HG02970 (cell line): ENCODE results near the gene NPIPB2.
"Not testable (repeated sequence)": the region's sequence is repeated elsewhere in the genome, so short reads cannot be mapped to it uniquely, and the experiment has no call there.

Source experiments
- ATAC-seq: cut with Tn5 transposase; IDR thresholded peaks from one replicate; pipeline ENCODE4 v1.9.1; 2021; ENCODE audit warnings: mild to moderate bottlenecking, moderate library complexity, moderate number of reproducible peaks; ENCODE audit not compliant: unreplicated experiment, low FRiP score

Gene NPIPB2

GRCh38 chr16:11962978-11963377, 21.1 kb upstream of the NPIPB2 start:
- not testable (repeated sequence) for ATAC-seq

- ATAC-seq: not testable (repeated sequence)
Measured at GRCh38 chr16:11962457-11962856, 20.6 kb upstream of the NPIPB2 start.

GRCh38 chr16:11957591-11958395, 15.9 kb upstream of the NPIPB2 start:
- no peak for ATAC-seq

GRCh38 chr16:11956558-11956957, 14.7 kb upstream of the NPIPB2 start:
- ATAC-seq: no peak

- no peak for ATAC-seq
Measured at GRCh38 chr16:11955713-11956123, 13.9 kb upstream of the NPIPB2 start.

GRCh38 chr16:11953576-11953975, 11.7 kb upstream of the NPIPB2 start:
- ATAC-seq: not testable (repeated sequence)

GRCh38 chr16:11950388-11950787, 8.5 kb upstream of the NPIPB2 start:
- no peak for ATAC-seq

GRCh38 chr16:11949527-11949926, 7.7 kb upstream of the NPIPB2 start:
- no peak for ATAC-seq

- no peak for ATAC-seq
Measured at GRCh38 chr16:11948819-11949218, 7.0 kb upstream of the NPIPB2 start.

GRCh38 chr16:11946433-11946832, 4.6 kb upstream of the NPIPB2 start:
- ATAC-seq: no peak

- not testable (repeated sequence) for ATAC-seq
Measured at GRCh38 chr16:11927350-11927749, 14.5 kb downstream of the NPIPB2 start.

- not testable (repeated sequence) for ATAC-seq
Measured at GRCh38 chr16:11924046-11924445, 17.8 kb downstream of the NPIPB2 start.

- no peak for ATAC-seq
Measured at GRCh38 chr16:11916524-11917285, 25.1 kb downstream of the NPIPB2 start.

GRCh38 chr16:11915644-11916523, 26.0 kb downstream of the NPIPB2 start, which contains the start of gene GSPT1:
Gene GSPT1, minus strand, starts transcription at chr16:11915956. Its CDS starts 236 bp downstream, at chr16:11915720.
- ATAC-seq: peak; percentile 87

GRCh38 chr16:11915114-11915643, 26.7 kb downstream of the NPIPB2 start:
- ATAC-seq: peak; percentile 30

- no peak for ATAC-seq
Measured at GRCh38 chr16:11914210-11915113, 27.4 kb downstream of the NPIPB2 start.

- no peak for ATAC-seq
Measured at GRCh38 chr16:11913425-11914079, 28.3 kb downstream of the NPIPB2 start.

- ATAC-seq: no peak
Measured at GRCh38 chr16:11909653-11910545, 31.9 kb downstream of the NPIPB2 start.
